ENCODE measurements around the gene ARHGAP8. TPM values are rescaled to one million over a fixed set of nuclear protein-coding genes. Genes with fewer than 3 reads are reported as not detected.

Gene ARHGAP8
- total and polyA plus RNA-seq, 10 donors: 2.7 to 71.6 (median 19.7) TPM

DNA sequence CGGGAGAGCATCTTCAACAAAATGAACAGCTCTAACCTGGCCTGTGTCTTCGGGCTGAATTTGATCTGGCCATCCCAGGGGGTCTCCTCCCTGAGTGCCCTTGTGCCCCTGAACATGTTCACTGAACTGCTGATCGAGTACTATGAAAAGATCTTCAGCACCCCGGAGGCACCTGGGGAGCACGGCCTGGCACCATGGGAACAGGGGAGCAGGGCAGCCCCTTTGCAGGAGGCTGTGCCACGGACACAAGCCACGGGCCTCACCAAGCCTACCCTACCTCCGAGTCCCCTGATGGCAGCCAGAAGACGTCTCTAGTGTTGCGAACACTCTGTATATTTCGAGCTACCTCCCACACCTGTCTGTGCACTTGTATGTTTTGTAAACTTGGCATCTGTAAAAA lies 109.9 kb downstream of the ARHGAP8 start:
- H3K36me3 ChIP-seq: peaks cover 0 to 20% (median 0%) of the 10 kb centered on the region in 6 donors
- 84 to 89% (median 87%) methylated on average over 6 to 11 of the region's 11 CpGs for WGBS, 5 donors
- H3K9me3 ChIP-seq: no peaks in the 10 kb centered on the region
- H3K4me3 ChIP-seq: no peak overlapping the region
- no peak for TF ChIP-seq POLR2AphosphoS5 (IDR thresholded peaks at IDR 0.05)
- TF ChIP-seq, protein P1, sequence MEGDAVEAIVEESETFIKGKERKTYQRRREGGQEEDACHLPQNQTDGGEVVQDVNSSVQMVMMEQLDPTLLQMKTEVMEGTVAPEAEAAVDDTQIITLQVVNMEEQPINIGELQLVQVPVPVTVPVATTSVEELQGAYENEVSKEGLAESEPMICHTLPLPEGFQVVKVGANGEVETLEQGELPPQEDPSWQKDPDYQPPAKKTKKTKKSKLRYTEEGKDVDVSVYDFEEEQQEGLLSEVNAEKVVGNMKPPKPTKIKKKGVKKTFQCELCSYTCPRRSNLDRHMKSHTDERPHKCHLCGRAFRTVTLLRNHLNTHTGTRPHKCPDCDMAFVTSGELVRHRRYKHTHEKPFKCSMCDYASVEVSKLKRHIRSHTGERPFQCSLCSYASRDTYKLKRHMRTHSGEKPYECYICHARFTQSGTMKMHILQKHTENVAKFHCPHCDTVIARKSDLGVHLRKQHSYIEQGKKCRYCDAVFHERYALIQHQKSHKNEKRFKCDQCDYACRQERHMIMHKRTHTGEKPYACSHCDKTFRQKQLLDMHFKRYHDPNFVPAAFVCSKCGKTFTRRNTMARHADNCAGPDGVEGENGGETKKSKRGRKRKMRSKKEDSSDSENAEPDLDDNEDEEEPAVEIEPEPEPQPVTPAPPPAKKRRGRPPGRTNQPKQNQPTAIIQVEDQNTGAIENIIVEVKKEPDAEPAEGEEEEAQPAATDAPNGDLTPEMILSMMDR (IDR thresholded peaks at IDR 0.05 in 8 of 11, conservative IDR thresholded peaks at IDR 0.05 in 3 of 11): no peak
- no peaks in the 10 kb centered on the region for H3K27me3 ChIP-seq (replicated peaks in 1 of 7)
- H3K27ac ChIP-seq: no peak overlapping the region
- no peaks in the 10 kb centered on the region for H3K4me1 ChIP-seq
- no peak for DNase-seq
- intact Hi-C loops (cut with DNase I; ENCODE audit: low total_unique reads): no loop called here

DNA sequence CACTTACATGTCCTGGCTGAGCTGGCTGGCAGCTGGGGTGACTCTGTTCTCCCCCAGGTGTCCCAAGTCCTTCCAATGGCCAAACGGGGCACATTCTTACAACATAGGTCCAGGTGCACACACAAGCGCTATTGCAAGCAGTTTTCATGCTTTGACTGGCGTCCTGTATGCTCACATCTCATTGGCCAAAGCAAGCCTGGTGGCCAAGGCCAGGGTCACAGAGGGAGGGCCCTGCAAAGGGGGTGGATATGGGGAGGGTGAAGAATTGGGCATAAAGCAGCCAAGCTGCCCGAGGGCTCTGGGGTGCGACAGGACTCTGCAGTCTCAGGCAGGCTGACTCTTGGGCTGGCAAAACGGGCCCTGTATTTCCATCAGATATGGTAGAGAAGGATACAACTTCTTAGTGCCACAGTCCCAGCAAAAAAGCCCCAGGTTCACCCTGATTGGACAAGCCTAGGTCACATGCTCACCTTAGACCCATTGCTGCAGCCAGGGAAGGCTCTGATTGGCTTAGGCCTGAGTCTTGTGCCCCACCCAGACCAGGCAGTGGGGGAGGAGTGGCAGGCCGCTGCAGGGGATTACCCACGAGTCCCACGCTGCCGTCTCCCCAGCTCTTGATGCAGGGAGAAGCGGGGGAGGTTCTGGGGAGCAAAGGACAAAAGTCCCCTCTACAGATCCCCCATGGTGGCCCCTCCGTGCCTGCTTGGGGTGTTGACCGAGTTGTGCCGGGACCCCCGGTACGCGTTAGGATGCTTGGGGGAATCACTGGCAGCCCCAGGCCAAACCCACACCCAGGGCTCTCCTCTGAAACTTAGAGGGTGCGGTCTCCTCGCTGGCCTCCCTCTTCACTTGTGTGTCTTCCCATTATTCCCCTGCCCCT lies 110.8 kb downstream of the ARHGAP8 start:
- Histone ChIP-seq H3K4me3 (no peak overlapping the region), H3K4me1 (no peaks in the 10 kb centered on the region), H3K27ac (no peak overlapping the region), H3K36me3 (peaks cover 0 to 16% (median 0%) of the 10 kb centered on the region in 6 donors), H3K9me3 (no peaks in the 10 kb centered on the region), H3K27me3 (replicated peaks in 1 of 7) (no peaks in the 10 kb centered on the region)
- no peak for DNase-seq
- intact Hi-C loops (cut with DNase I; ENCODE audit: low total_unique reads): no loop called here
- no peak for TF ChIP-seq POLR2A (IDR thresholded peaks at IDR 0.05)
- no peak for TF ChIP-seq POLR2AphosphoS5 (IDR thresholded peaks at IDR 0.05)
- TF ChIP-seq, protein P1 (IDR thresholded peaks at IDR 0.05 in 8 of 11, conservative IDR thresholded peaks at IDR 0.05 in 3 of 11): no peak
- 77 to 92% (median 86%) methylated on average over 15 to 19 of the region's 19 CpGs for WGBS, 5 donors

DNA sequence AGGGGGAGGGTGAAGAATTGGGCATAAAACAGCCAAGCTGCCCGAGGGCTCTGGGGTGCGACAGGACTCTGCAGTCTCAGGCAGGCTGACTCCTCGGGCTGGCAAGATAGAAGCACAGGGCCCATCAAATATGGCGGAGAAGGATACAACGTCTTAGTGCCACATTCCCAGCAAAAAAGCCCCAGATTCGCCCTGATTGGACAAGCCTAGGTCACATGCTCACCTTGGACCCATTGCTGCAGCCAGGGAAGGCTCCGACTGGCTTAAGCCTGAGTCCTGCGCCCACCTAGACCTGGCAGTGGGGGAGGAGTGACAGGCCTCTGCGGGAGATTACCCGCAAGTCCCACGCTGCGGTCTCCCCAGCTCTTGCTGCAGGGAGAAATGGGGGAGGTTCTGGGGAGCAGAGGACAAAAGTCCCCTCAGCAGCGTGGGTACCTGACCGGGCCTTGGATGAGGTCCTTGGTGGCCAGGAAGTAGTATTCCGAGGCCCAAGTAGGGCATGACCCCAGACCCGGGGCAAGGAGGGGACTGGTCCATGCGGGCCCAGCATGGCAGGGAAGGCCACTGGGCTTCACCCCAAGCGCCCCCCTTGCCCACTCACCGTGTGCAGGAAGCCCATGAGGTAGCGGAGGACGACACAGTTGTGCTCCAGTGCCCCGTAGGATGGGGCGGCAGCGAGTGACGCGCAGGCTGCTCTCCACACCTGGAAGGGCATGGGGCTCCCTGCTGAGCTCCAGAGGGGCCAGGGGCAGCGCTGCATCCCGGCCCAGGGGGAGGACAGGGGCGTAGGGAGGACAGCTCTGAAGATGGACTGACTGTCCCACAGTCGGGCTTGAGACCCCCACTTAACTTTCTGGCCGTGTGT lies 113.0 kb downstream of the ARHGAP8 start:
- DNase-seq: no peak
- H3K27ac ChIP-seq: no peak overlapping the region
- H3K4me1 ChIP-seq: no peaks in the 10 kb centered on the region
- H3K36me3 ChIP-seq: peaks cover 0 to 10% (median 0%) of the 10 kb centered on the region in 6 donors
- 80 to 92% (median 85%) methylated on average over 26 to 31 of the region's 31 CpGs for WGBS, 5 donors
- H3K27me3 ChIP-seq (replicated peaks in 1 of 7): peaks cover 0 to 4% (median 0%) of the 10 kb centered on the region in 7 donors
- H3K9me3 ChIP-seq: no peaks in the 10 kb centered on the region
- intact Hi-C loops (cut with DNase I; ENCODE audit: low total_unique reads): no loop called here
- H3K4me3 ChIP-seq: no peak overlapping the region
- TF ChIP-seq, protein P1 (IDR thresholded peaks at IDR 0.05 in 8 of 11, conservative IDR thresholded peaks at IDR 0.05 in 3 of 11): no peak
- TF ChIP-seq POLR2AphosphoS5 (IDR thresholded peaks at IDR 0.05): peak in 2 of 3 donors; percentile 14 to 47

DNA sequence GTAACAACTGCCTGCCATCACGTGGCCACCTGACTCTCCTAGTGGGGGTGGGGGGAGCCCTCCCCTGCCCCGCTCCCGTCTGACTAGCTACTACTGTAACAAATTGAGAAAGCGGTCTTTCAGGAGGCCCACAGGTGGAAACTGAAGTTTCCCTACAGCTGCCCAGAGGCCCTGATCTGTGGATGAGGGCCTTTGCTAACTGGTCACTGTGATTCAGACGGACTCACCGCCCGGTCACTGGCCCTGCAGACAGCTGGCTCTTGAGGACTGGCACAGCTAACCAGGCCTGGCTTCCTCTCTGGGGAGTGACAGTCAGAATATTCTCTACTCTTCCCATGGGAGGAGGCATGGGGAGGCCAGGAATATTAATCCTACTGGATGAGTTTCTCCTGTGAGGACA lies 116.8 kb downstream of the ARHGAP8 start:
- Histone ChIP-seq H3K4me1 (no peaks in the 10 kb centered on the region), H3K27ac (no peak overlapping the region), H3K4me3 (no peak overlapping the region), H3K9me3 (peaks cover 0 to 17% (median 12%) of the 10 kb centered on the region in 8 donors), H3K27me3 (replicated peaks in 1 of 7) (peaks cover 0 to 22% (median 0%) of the 10 kb centered on the region in 7 donors), H3K36me3 (no peaks in the 10 kb centered on the region)
- TF ChIP-seq POLR2AphosphoS5 (IDR thresholded peaks at IDR 0.05) (no peak), POLR2A (IDR thresholded peaks at IDR 0.05) (no peak)
- TF ChIP-seq, protein P1 (IDR thresholded peaks at IDR 0.05 in 8 of 11, conservative IDR thresholded peaks at IDR 0.05 in 3 of 11): no peak
- intact Hi-C loops (cut with DNase I; ENCODE audit: low total_unique reads): no loop called here
- DNase-seq: no peak
- 83 to 87% (median 85%) methylated on average over 7 of the region's 7 CpGs for WGBS, 5 donors
